H1 (cell line): ENCODE results near the gene MPV17L. TPM values are rescaled to one million over a fixed set of nuclear protein-coding genes. Genes with fewer than 3 reads are reported as not detected.

Experiments used
- CTCF ChIA-PET: fragments of 300-600 bp; sonication (Branson Sonifier 250); formaldehyde crosslinking; loops from one replicate; lab custom pipeline; 2021; ENCODE audit not compliant: partially characterized antibody; lab: Charles Lee
- POLR2A ChIA-PET: fragments of 300-600 bp; sonication (Branson Sonifier 250); formaldehyde crosslinking; loops from one replicate; lab custom pipeline; 2021; ENCODE audit warnings: inconsistent platforms; ENCODE audit not compliant: partially characterized antibody; lab: Charles Lee
- DNase-seq, 2 experiments: peaks; one replicate each; pipeline versions ENCODE4 v3.0.0 to v3.0.0-alpha.2; 2010 to 2022; ENCODE audit warnings: low spot score in 2 of 2, low read depth in 1 of 2, mixed read lengths in 1 of 2
- FAIRE-seq: peaks from 2 replicates; lab custom pipeline; 2011; peaks lifted over from hg19 to GRCh38; lab: Jason Lieb, UNC
- H2AFZ ChIP-seq: 2 replicates; pipeline ENCODE4 v1.8.1; 2012; ENCODE audit warnings: low read length, inconsistent platforms
- H2AK5ac ChIP-seq: 2 replicates; pipeline ENCODE4 v1.6.1; 2013; ENCODE audit warnings: low read depth, low read length
- H2BK120ac ChIP-seq: replicated peaks from 2 replicates; pipeline ENCODE3; 2013; ENCODE audit warnings: low read depth, low read length, inconsistent platforms
- H2BK12ac ChIP-seq: 2 replicates; pipeline ENCODE4 v1.6.1; 2013; ENCODE audit warnings: low read depth, low read length
- H2BK15ac ChIP-seq: 2 replicates; pipeline ENCODE4 v1.6.1; 2013; ENCODE audit warnings: low read length
- H2BK20ac ChIP-seq: 2 replicates; pipeline ENCODE4 v1.6.1; 2013; ENCODE audit warnings: low read length
- H2BK5ac ChIP-seq: 2 replicates; pipeline ENCODE4 v1.6.1; 2013; ENCODE audit warnings: low read depth, low read length
- H3K14ac ChIP-seq: 2 replicates; pipeline ENCODE4 v1.6.1; 2013; ENCODE audit warnings: inconsistent platforms; ENCODE audit not compliant: insufficient read length
- H3K18ac ChIP-seq: 2 replicates; pipeline ENCODE4 v1.6.1; 2013; ENCODE audit warnings: low read length; ENCODE audit errors: extremely low read depth
- H3K23ac ChIP-seq: 2 replicates; pipeline ENCODE4 v1.6.1; 2013; ENCODE audit warnings: inconsistent platforms; ENCODE audit not compliant: insufficient read length
- H3K23me2 ChIP-seq: 2 replicates; pipeline ENCODE4 v1.6.1; 2013; ENCODE audit warnings: low read depth, low read length
- H3K27ac ChIP-seq: 2 replicates; pipeline ENCODE4 v1.6.1; 2011; ENCODE audit warnings: low read depth, low read length, inconsistent platforms
- H3K27me3 ChIP-seq, 4 experiments: replicated peaks in 1 of 4; 1 replicate in 1 of 4; 2 replicates in 3 of 4; pipeline versions ENCODE4 v1.6.1 to v1.8.1; 2011 to 2013; ENCODE audit warnings: low read length in 3 of 4, mild to moderate bottlenecking in 3 of 4, inconsistent platforms in 2 of 4, mixed read lengths in 2 of 4, moderate library complexity in 1 of 4; ENCODE audit not compliant: control insufficient read depth in 3 of 4, insufficient read depth in 3 of 4; ENCODE audit errors: extremely low read depth in 1 of 4
- H3K36me3 ChIP-seq, 4 experiments: 2 replicates each; pipeline versions ENCODE4 v1.6.1 to v1.8.1; 2011 to 2013; ENCODE audit warnings: mild to moderate bottlenecking in 4 of 4, low read length in 3 of 4, moderate library complexity in 2 of 4, control low read depth in 1 of 4, inconsistent platforms in 1 of 4; ENCODE audit not compliant: insufficient read depth in 4 of 4, control insufficient read depth in 2 of 4
- H3K4ac ChIP-seq: replicated peaks from 2 replicates; pipeline ENCODE3; 2013; ENCODE audit warnings: low read length, low read depth, mixed read lengths, inconsistent platforms; ENCODE audit not compliant: insufficient read length
- H3K4me1 ChIP-seq, 4 experiments: replicated peaks in 1 of 4; 1 replicate in 1 of 4; 2 replicates in 3 of 4; pipeline versions ENCODE4 v1.6.1 to v1.8.1; 2011 to 2013; ENCODE audit warnings: low read length in 3 of 4, inconsistent platforms in 2 of 4, mixed read lengths in 1 of 4; ENCODE audit not compliant: insufficient read depth in 4 of 4, control insufficient read depth in 3 of 4
- H3K4me2 ChIP-seq, 2 experiments: 2 replicates each; pipeline versions ENCODE4 v1.6.1 to v1.8.1; 2011 to 2013; ENCODE audit warnings: low read depth in 2 of 2, low read length in 2 of 2, control low read depth in 1 of 2, inconsistent platforms in 1 of 2, mild to moderate bottlenecking in 1 of 2; ENCODE audit not compliant: insufficient read depth in 1 of 2
- H3K4me3 ChIP-seq, 4 experiments: fragments of 200-600, 300-600 bp in 1 of 4; sonication (generic), shearing (Covaris generic), sonication (Bioruptor Twin) in 1 of 4; 2 replicates each; pipeline versions ENCODE4 v1.5.1 to v1.8.1; 2011 to 2016; ENCODE audit warnings: low read length in 4 of 4, low read depth in 3 of 4, control low read depth in 2 of 4, inconsistent platforms in 2 of 4, mild to moderate bottlenecking in 2 of 4, mixed read lengths in 1 of 4, moderate library complexity in 1 of 4; ENCODE audit not compliant: insufficient read depth in 2 of 4; ENCODE audit errors: extremely low read depth in 1 of 4
- H3K56ac ChIP-seq: replicated peaks from 2 replicates; pipeline ENCODE3; 2013; ENCODE audit warnings: low read depth, mild to moderate bottlenecking, mixed read lengths, low read length, inconsistent platforms; ENCODE audit not compliant: insufficient read length
- H3K79me1 ChIP-seq: 2 replicates; pipeline ENCODE4 v1.6.1; 2013; ENCODE audit warnings: low read depth, low read length, control low read depth
- H3K79me2 ChIP-seq, 2 experiments: 2 replicates each; pipeline versions ENCODE4 v1.6.1 to v1.8.1; 2012 to 2013; ENCODE audit warnings: low read length in 2 of 2, mild to moderate bottlenecking in 2 of 2, inconsistent platforms in 1 of 2; ENCODE audit not compliant: insufficient read depth in 2 of 2, control insufficient read depth in 1 of 2
- H3K9ac ChIP-seq, 4 experiments: replicated peaks in 1 of 4; 1 replicate in 1 of 4; 2 replicates in 3 of 4; pipeline versions ENCODE4 v1.6.1 to v1.8.1; 2011 to 2013; ENCODE audit warnings: low read depth in 3 of 4, low read length in 3 of 4, control low read depth in 2 of 4, mild to moderate bottlenecking in 2 of 4, moderate library complexity in 2 of 4, inconsistent platforms in 1 of 4; ENCODE audit errors: extremely low read depth in 1 of 4
- H3K9me3 ChIP-seq, 2 experiments: 2 replicates each; pipeline versions ENCODE4 v1.6.1 to v1.8.1; 2012 to 2013; ENCODE audit warnings: mild to moderate bottlenecking in 2 of 2, moderate library complexity in 2 of 2, control low read depth in 1 of 2, inconsistent platforms in 1 of 2, low read depth in 1 of 2, low read length in 1 of 2, mixed read lengths in 1 of 2; ENCODE audit not compliant: insufficient read depth in 2 of 2
- H4K20me1 ChIP-seq, 2 experiments: replicated peaks in 1 of 2; 2 replicates each; pipeline versions ENCODE3 to v1.8.1; 2011 to 2013; ENCODE audit warnings: inconsistent platforms in 2 of 2, low read length in 2 of 2, mild to moderate bottlenecking in 1 of 2; ENCODE audit not compliant: insufficient read depth in 2 of 2, control insufficient read depth in 1 of 2
- H4K5ac ChIP-seq: 2 replicates; pipeline ENCODE4 v1.6.1; 2013; ENCODE audit warnings: low read length, low read depth, mixed read lengths, inconsistent platforms; ENCODE audit not compliant: insufficient read length
- H4K8ac ChIP-seq: 2 replicates; pipeline ENCODE4 v1.8.0; 2013; ENCODE audit warnings: mild to moderate bottlenecking, moderate library complexity, low read length, inconsistent platforms; ENCODE audit not compliant: insufficient read depth; ENCODE audit errors: extremely low read depth
- H4K91ac ChIP-seq: replicated peaks from 2 replicates; pipeline ENCODE3; 2013; ENCODE audit warnings: low read length, mixed read lengths, inconsistent platforms; ENCODE audit not compliant: insufficient read length
- EGR1 ChIP-seq: IDR thresholded peaks from 2 replicates; pipeline ENCODE4 v1.6.1; 2011; ENCODE audit warnings: low read depth, low read length, borderline replicate concordance
- JUND ChIP-seq: IDR thresholded peaks from 2 replicates; pipeline ENCODE4 v1.6.1; 2011; ENCODE audit warnings: mild to moderate bottlenecking, improper control_type of control experiment, low read length
- KDM4A ChIP-seq: IDR thresholded peaks from one replicate; pipeline ENCODE4 v1.7.1; 2012; ENCODE audit warnings: low read depth, mild to moderate bottlenecking, moderate library complexity, low read length, inconsistent platforms; ENCODE audit not compliant: severe bottlenecking
- RAD21 ChIP-seq, 2 experiments: IDR thresholded peaks in 1 of 2; conservative IDR thresholded peaks in 1 of 2; 2 replicates each; pipeline ENCODE4 v1.6.1; 2011; ENCODE audit warnings: low read depth in 2 of 2, low read length in 2 of 2, improper control_type of control experiment in 1 of 2, inconsistent platforms in 1 of 2, mild to moderate bottlenecking in 1 of 2, moderate library complexity in 1 of 2
- SIN3A ChIP-seq, 2 experiments: IDR thresholded peaks in 1 of 2; conservative IDR thresholded peaks in 1 of 2; 2 replicates each; pipeline ENCODE4 v1.6.1; 2011 to 2012; ENCODE audit warnings: low read length in 2 of 2, improper control_type of control experiment in 1 of 2, low read depth in 1 of 2, mild to moderate bottlenecking in 1 of 2
- SIX5 ChIP-seq: IDR thresholded peaks from 2 replicates; pipeline ENCODE4 v1.6.1; 2011; ENCODE audit warnings: mild to moderate bottlenecking, low read depth, low read length
- TAF7 ChIP-seq: optimal IDR thresholded peaks from 2 replicates; pipeline ENCODE3; 2011; ENCODE audit warnings: low read depth, mild to moderate bottlenecking, inconsistent platforms, low read length, moderate library complexity, borderline replicate concordance
- WGBS, 2 experiments: shearing (Covaris generic) in 1 of 2; methylation state at CpG; one replicate each; pipeline versions ENCODE4 v1.1.6 to v1.1.7; 2013 to 2015; ENCODE audit warnings: low lambda C conversion rate in 2 of 2, mixed read lengths in 2 of 2, inconsistent platforms in 1 of 2, low coverage in 1 of 2, missing lambda C conversion rate in 1 of 2; ENCODE audit not compliant: insufficient replicate concordance in 2 of 2, insufficient coverage in 1 of 2, insufficient read length in 1 of 2; ENCODE audit errors: extremely low coverage in 1 of 2, missing lambda C conversion rate in 1 of 2; 5-methylcytosine and 5-hydroxymethylcytosine counted together
- polyA plus RNA-seq, 7 experiments: library from polyadenylated mRNA; depleted of rRNA in 3 of 7; stranded (reverse) in 5 of 7; unstranded in 2 of 7; fragments of >200 nt in 5 of 7; fragments of 200-250 nt in 2 of 7; gene quantifications; 1 replicate in 5 of 7; 2 replicates in 1 of 7; 4 replicates in 1 of 7; pipeline versions ENCODE4 v1.2.1 to v1.2.3, GENCODE V29; 2011 to 2013; ENCODE audit warnings: missing spikeins in 2 of 7, mixed read lengths in 2 of 7
- total RNA-seq: library from RNA; stranded (reverse); fragmentation: NEBNext Ultra II Directional; extraction: Animal tissue kit (Norgen Biotek cat#: 25700); gene quantifications from 2 replicates; pipeline ENCODE4 v1.2.1, GENCODE V29; 2021

Gene MPV17L
- total and polyA plus RNA-seq, 2 of the 8 experiments (the other 6 are each of a cell fraction or from before 2014, with no cell fraction given) = 6.7 to 8.2 TPM

GRCh38 chr16:15426796-15427195 is 31.2 kb downstream of the MPV17L start:
- no peak overlapping the region for H4K91ac ChIP-seq
- H3K9me3 ChIP-seq = no peaks in the 10 kb centered on the region
- H4K8ac ChIP-seq = no peak overlapping the region
- no peak overlapping the region for H3K4me3 ChIP-seq
- H3K18ac ChIP-seq = no peak overlapping the region
- no peaks in the 10 kb centered on the region for H3K79me1 ChIP-seq
- no peak overlapping the region for H2BK20ac ChIP-seq
- no peak overlapping the region for H3K4me2 ChIP-seq
- no peak overlapping the region for H2AK5ac ChIP-seq
- no peak for FAIRE-seq
- H3K9ac ChIP-seq = no peak overlapping the region
- H2BK120ac ChIP-seq = no peak overlapping the region
- no peak overlapping the region for H3K27ac ChIP-seq
- H4K5ac ChIP-seq = no peak overlapping the region
- no peak overlapping the region for H3K23ac ChIP-seq
- POLR2A ChIA-PET = no interaction called here
- H3K4me1 ChIP-seq = no peaks in the 10 kb centered on the region
- no peaks in the 10 kb centered on the region for H3K27me3 ChIP-seq
- no peak overlapping the region for H3K4ac ChIP-seq
- no peaks in the 10 kb centered on the region for H3K79me2 ChIP-seq
- H4K20me1 ChIP-seq = no peaks in the 10 kb centered on the region
- DNase-seq = no peak
- no peak overlapping the region for H2BK15ac ChIP-seq
- CTCF ChIA-PET = interaction anchor here (1.1 to 4.8 kb wide), 8 partner anchors 9 to 124 kb away, joined by 3 to 14 read pairs (median 4); no protein-coding TSS in a partner anchor
- no peak overlapping the region for H3K56ac ChIP-seq
- no peak overlapping the region for H2AFZ ChIP-seq
- no peaks in the 10 kb centered on the region for H3K23me2 ChIP-seq
- 87% methylated on average over 6 of the region's 6 CpGs; no CpG with 5 or more reads in 1 of the 2 experiments for WGBS, 2 experiments
- TF ChIP-seq SIN3A (conservative IDR thresholded peaks at IDR 0.05 in 1 of 2, IDR thresholded peaks at IDR 0.05 in 1 of 2; ENCODE audit: low read depth in 1 of 2, low read length in 2 of 2) (no peak), SIX5 (no peak), EGR1 (no peak), TAF7 (no peak), KDM4A (no peak), RAD21 (IDR thresholded peaks at IDR 0.05 in 1 of 2, conservative IDR thresholded peaks at IDR 0.05 in 1 of 2; ENCODE audit: low read depth in 2 of 2, low read length in 2 of 2) (no peak), JUND (no peak)
- no peak overlapping the region for H2BK5ac ChIP-seq
- H3K14ac ChIP-seq = no peak overlapping the region
- no peak overlapping the region for H2BK12ac ChIP-seq
- no peaks in the 10 kb centered on the region for H3K36me3 ChIP-seq
